Fibroblast of lung (primary cell): ENCODE results near the gene ETV6.

ENCODE experiments used
- EZH2 ChIP-seq: IDR thresholded peaks from 2 replicates; pipeline ENCODE4 v1.5.1; 2012; ENCODE audit warnings: low read length, control low read depth, mild to moderate bottlenecking; ENCODE audit errors: missing control alignments
- TF ChIP-seq, protein P1 (sequence below), 2 donors: IDR thresholded peaks in 1 of 2; conservative IDR thresholded peaks in 1 of 2; 1 replicate in 1 of 2; 2 replicates in 1 of 2; pipeline ENCODE4 v1.5.1; 2011 to 2012; ENCODE audit warnings: low read length in 2 of 2, control low read depth in 1 of 2, inconsistent platforms in 1 of 2, low read depth in 1 of 2, mild to moderate bottlenecking in 1 of 2

DNA sequence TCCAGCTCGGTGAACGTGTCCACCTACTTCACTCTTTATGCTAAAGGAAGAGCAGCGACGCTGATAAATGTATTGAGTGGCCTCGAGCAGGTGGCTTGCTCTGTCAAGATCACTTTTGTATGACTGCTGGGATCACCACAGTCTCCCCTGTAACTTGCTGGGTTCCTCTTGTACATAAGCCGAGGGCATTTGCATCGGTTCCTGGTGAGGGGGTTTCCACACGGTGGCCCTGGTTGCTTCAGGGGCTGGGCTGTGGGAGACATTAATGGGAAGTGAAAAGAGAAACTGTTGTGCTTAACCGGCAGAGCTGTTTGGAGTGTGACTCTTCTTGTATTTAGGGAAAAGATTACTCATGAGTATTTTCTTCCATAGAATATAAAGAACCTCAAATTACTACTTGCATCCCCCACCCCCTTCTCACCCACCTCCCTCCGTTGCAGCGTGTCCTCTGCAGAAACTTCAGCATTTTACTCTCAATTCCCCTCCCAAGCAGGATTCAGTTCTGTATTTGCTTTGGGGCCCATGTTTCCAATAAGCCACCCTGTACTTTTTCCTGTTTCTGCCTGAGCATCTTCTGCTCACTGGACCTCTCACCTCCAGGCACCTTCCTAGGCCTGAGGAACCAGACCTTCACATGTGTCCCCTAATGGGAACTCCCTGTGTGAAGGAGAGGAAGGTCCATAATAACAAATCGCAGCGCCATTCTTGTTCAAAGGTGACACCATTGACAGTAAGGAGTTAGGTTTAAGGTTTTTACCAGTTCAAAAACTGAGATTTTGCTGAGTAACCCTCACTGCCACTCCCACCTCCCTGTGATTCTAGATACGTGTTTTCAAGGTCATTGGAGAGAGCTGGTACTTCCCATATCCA, 187.0 kb downstream of the ETV6 start:
- TF ChIP-seq EZH2 = no peak
- TF ChIP-seq, protein P1, sequence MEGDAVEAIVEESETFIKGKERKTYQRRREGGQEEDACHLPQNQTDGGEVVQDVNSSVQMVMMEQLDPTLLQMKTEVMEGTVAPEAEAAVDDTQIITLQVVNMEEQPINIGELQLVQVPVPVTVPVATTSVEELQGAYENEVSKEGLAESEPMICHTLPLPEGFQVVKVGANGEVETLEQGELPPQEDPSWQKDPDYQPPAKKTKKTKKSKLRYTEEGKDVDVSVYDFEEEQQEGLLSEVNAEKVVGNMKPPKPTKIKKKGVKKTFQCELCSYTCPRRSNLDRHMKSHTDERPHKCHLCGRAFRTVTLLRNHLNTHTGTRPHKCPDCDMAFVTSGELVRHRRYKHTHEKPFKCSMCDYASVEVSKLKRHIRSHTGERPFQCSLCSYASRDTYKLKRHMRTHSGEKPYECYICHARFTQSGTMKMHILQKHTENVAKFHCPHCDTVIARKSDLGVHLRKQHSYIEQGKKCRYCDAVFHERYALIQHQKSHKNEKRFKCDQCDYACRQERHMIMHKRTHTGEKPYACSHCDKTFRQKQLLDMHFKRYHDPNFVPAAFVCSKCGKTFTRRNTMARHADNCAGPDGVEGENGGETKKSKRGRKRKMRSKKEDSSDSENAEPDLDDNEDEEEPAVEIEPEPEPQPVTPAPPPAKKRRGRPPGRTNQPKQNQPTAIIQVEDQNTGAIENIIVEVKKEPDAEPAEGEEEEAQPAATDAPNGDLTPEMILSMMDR (conservative IDR thresholded peaks at IDR 0.05 in 1 of 2, IDR thresholded peaks at IDR 0.05 in 1 of 2; ENCODE audit: low read depth in 1 of 2, low read length in 2 of 2) = no peak
